Body of pancreas (tissue), 4 donors: ENCODE measurements around the gene TSSK2. TPM values are rescaled to one million over a fixed set of nuclear protein-coding genes. Genes with fewer than 3 reads are reported as not detected.

Source experiments
- ATAC-seq: fragments of 150-250 bp; one replicate; pipeline ENCODE4 v1.9.1; 2016
- DNase-seq, 4 donors: peaks; one replicate each; pipeline ENCODE4 v3.0.0-alpha.2; 2019
- H3K27ac ChIP-seq, 4 donors: fragments of 200-600 bp; sonication (generic); 1 replicate in 3 of 4; 2 replicates in 1 of 4; pipeline versions ENCODE4 v1.5.1 to v1.6.1; 2016 to 2019; ENCODE audit warnings: mild to moderate bottlenecking in 1 of 4, mixed read lengths in 1 of 4, moderate library complexity in 1 of 4
- H3K27me3 ChIP-seq, 2 donors: fragments of 200-600 bp; sonication (generic); one replicate each; pipeline ENCODE4 v1.6.0; 2016; ENCODE audit warnings: mild to moderate bottlenecking in 1 of 2
- H3K36me3 ChIP-seq, 2 donors: fragments of 200-600 bp; sonication (generic); replicated peaks in 1 of 2; 2 replicates each; pipeline ENCODE4 v1.5.1; 2016; ENCODE audit warnings: low read depth in 2 of 2; ENCODE audit not compliant: insufficient read depth in 1 of 2
- H3K4me1 ChIP-seq: fragments of 200-600 bp; sonication (generic); one replicate; pipeline ENCODE4 v1.6.0; 2016
- H3K4me3 ChIP-seq, 2 donors: fragments of 200-600 bp; sonication (generic); 1 replicate in 1 of 2; 2 replicates in 1 of 2; pipeline ENCODE4 v1.5.1; 2016 to 2019
- H3K9me3 ChIP-seq, 3 donors: fragments of 200-600 bp; sonication (generic); 1 replicate in 2 of 3; 2 replicates in 1 of 3; pipeline ENCODE4 v1.5.1; 2016
- POLR2A ChIP-seq, 3 donors: fragments of 450-650 bp; IDR thresholded peaks; one replicate each; pipeline ENCODE4 v1.6.1; 2016; ENCODE audit warnings: antibody characterized with exemption in 3 of 3, mild to moderate bottlenecking in 2 of 3
- WGBS, 2 donors: methylation state at CpG; one replicate each; pipeline ENCODE4 v1.1.5; 2017; 5-methylcytosine and 5-hydroxymethylcytosine counted together
- intact Hi-C: fragments of 100-400 bp; cut with DNase I; formaldehyde crosslinking; loops from one replicate; pipeline ENCODE4 v1.15.1; 2023
- total RNA-seq, 2 donors: library from RNA; depleted of rRNA; stranded (reverse); fragments of >200 nt; gene quantifications; one replicate each; pipeline ENCODE4 v1.1.0, GENCODE V29; 2016
- TF ChIP-seq, protein P1 (sequence below), 7 experiments: fragments of 450-650 bp in 4 of 7; fragments of 200-600 bp in 3 of 7; sonication (generic) in 3 of 7; IDR thresholded peaks; one replicate each; pipeline ENCODE4 v1.5.1; 2016 to 2019; ENCODE audit warnings: antibody characterized with exemption in 7 of 7

Gene TSSK2
- total RNA-seq, 2 donors from 2014 or later, result 0.33 TPM; not detected in 1

DNA sequence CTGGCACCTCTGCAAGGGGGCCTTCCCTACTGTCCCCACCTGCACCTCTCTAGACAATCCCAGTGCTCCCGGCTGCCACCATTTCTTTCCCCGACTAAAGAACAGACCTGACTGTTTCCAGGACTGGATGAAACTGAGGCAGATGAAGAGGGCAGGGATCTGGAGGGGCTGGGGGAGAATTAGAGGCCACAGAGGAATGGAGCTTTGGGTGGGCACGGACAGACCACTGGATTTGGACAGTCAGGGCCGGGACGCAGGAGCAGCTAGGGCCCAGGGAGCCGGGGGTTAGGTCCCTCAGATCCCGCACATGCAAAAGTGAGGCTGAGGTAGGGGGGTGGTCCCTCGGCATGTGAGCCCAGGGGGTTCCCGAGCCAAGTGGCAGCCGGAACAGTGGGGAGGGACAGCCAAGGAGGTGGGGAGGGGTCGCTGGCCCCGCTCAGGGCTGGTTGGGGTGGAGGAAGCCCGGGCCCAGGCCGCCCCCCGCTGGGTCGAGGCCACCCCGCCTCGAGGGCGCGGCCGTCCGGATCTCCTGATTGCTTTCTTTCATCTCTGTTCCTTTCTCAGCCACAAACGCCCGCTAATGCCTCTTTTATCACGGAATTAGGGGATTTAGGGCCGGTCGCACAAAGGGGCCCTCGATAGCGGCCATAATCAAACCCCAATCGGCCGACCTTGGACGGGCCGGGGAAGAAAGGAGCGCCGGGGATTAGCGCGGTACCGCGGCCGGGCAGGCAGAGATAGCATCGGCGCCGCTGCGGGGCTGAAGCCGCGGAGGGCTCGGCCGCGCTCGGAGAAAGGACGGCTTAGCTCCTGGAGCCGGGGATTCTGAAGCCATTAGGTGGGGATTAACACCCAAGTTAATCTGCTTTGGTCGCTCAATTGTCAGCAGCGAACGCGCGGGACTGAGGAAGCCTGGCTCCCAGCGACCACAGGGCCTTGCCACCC is 38.2 kb downstream of the TSSK2 start:
- ATAC-seq, result no peak
- H3K27me3 ChIP-seq, result peaks cover 0 to 6% of the 10 kb centered on the region in 2 donors
- WGBS, 2 donors, result 3 to 7% methylated on average over 45 to 58 of the region's 58 CpGs

DNA sequence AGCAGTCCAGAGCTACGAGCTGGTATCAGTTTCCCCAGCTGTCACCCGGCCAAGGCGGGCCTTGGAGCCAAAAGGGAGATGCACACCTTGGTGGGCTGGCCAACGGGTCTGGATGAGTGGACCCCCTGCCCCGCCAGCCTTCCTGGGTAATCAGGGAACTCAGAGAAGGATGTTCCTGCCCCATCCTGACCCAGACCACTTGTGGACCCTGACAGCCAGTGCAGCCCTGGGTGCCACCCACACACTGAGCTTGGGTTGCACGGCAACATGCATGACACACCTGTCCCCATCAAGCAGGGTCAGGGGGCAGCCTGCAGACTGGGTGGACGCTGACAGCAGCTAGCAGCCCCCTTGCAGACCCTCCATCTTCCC is 38.8 kb downstream of the TSSK2 start:
- Histone ChIP-seq H3K36me3 (no peaks in the 10 kb centered on the region), H3K27ac (no peak overlapping the region), H3K9me3 (no peaks in the 10 kb centered on the region), H3K4me1 (peaks cover 48% of the 10 kb centered on the region), H3K4me3 (no peak overlapping the region), H3K27me3 (peaks cover 0 to 6% of the 10 kb centered on the region in 2 donors)
- DNase-seq (no peak), ATAC-seq (no peak)
- WGBS, 2 donors, result 20 to 45% methylated on average over 1 to 7 of the region's 7 CpGs
- intact Hi-C loops, result no loop called here
- TF ChIP-seq, protein P1, sequence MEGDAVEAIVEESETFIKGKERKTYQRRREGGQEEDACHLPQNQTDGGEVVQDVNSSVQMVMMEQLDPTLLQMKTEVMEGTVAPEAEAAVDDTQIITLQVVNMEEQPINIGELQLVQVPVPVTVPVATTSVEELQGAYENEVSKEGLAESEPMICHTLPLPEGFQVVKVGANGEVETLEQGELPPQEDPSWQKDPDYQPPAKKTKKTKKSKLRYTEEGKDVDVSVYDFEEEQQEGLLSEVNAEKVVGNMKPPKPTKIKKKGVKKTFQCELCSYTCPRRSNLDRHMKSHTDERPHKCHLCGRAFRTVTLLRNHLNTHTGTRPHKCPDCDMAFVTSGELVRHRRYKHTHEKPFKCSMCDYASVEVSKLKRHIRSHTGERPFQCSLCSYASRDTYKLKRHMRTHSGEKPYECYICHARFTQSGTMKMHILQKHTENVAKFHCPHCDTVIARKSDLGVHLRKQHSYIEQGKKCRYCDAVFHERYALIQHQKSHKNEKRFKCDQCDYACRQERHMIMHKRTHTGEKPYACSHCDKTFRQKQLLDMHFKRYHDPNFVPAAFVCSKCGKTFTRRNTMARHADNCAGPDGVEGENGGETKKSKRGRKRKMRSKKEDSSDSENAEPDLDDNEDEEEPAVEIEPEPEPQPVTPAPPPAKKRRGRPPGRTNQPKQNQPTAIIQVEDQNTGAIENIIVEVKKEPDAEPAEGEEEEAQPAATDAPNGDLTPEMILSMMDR (IDR thresholded peaks at IDR 0.05), result no peak
- no peak for TF ChIP-seq POLR2A (IDR thresholded peaks at IDR 0.05)

More for the DNA sequence above, 38.2 kb downstream of the TSSK2 start:
- H3K9me3 ChIP-seq, result no peaks in the 10 kb centered on the region
- no peak for DNase-seq
- peaks cover 42% of the 10 kb centered on the region for H3K4me1 ChIP-seq
- H3K27ac ChIP-seq, result no peak overlapping the region
- H3K4me3 ChIP-seq, result no peak overlapping the region
- no peaks in the 10 kb centered on the region for H3K36me3 ChIP-seq
- TF ChIP-seq, protein P1 (IDR thresholded peaks at IDR 0.05), result no peak
- no peak for TF ChIP-seq POLR2A (IDR thresholded peaks at IDR 0.05)
- intact Hi-C loops, result no loop called here

DNA sequence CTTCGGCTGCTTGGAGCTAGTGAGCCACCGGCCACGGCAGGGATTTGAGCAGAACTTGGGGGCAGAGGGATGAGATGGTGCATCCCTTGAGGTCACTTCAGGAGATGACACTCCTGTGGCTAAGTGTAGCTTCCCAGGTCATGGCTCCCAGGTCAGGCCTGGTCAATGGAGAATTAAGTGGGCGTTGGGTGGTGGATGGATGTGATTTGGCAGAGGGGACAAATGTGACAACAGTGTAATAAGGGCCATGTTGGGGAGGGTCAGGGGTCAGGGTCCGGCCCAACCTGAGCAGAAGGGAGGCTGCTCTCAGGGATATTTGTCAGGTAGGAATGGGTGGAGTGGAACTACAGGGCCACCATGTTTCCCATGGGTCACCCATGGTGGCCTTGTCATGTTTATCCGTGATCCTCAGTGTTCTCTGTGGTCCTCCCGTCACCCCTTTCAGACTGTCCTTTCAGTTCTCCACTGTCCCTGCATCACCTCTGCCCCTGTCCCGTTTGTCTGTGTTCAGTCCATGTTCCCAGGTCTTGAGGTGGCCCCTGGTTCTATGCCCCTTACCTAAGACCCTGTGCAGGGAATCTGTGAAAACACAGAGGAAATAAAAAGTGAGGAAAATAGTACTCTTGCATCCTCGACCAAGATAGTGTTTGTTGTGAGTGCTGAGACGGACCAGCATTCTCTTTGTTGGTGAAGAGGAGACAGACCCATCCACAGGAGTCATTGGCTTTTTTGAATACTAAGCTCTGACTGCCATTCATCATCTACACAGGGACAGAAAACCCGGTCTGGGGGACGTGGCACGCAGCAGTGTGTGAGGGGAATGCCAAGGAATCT is 41.3 kb downstream of the TSSK2 start:
- intact Hi-C loops, result no loop called here
- H3K4me1 ChIP-seq, result peaks cover 72% of the 10 kb centered on the region
- peak overlapping the region in 3 of 4 donors; percentile 82 to 90 (median 83) for H3K27ac ChIP-seq
- H3K9me3 ChIP-seq, result no peaks in the 10 kb centered on the region
- TF ChIP-seq, protein P1 (IDR thresholded peaks at IDR 0.05), result no peak
- no peak for TF ChIP-seq POLR2A (IDR thresholded peaks at IDR 0.05)
- no peak for DNase-seq
- H3K4me3 ChIP-seq, result peak overlapping the region; percentile 71 to 88
- 29 to 41% methylated on average over 10 to 13 of the region's 13 CpGs for WGBS, 2 donors
- H3K27me3 ChIP-seq, result peaks cover 0 to 6% of the 10 kb centered on the region in 2 donors
- ATAC-seq, result no peak
- no peaks in the 10 kb centered on the region for H3K36me3 ChIP-seq

DNA sequence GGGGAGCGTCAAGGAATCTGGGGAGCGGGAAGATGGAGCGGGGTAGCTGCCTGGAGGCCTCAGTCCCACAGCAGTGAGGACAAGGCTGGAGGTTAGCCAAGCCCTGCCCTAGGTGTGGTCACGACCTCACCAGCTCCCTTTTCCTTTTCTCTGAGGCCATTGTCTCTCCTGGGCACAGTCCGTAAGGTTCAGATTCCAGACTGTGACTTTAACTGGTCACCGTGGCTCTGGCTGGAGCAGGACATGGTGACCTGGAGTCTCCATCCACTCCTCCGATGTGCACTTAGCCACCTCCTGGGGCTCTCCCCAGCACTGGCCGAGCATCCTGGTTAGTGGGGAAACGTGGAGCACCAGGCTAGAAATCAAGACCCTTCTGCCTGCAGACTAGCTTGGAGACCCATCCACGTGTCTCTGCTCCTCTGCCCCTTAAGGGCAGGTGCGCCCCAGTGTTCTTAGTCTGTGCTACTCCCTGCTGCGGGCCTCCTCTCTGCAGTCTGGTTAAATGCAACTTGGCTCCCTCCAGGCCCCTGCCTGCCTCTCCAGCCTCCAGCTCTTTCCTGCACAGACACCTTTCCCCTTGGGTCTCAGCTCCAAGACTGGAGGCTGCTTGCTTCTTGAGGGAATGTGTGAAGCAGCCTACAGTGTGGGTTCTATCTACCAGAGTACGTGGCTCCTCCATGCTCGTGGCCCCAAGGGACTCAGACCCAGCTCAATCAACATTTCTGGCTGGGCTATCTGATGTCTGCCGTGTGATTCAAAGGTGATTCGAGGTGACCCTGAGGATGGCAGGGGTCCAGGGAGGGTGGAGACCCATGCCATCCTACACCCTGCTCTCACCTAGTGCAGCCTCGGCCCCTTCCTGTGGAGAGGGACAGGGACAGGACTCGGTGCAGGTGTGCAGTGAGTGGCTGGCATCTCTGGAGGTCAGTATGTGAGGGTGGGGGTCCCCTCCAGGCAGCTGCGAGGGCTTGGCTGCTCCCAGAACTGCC is 42.2 kb downstream of the TSSK2 start:
- H3K27me3 ChIP-seq, result peaks cover 0 to 6% of the 10 kb centered on the region in 2 donors
- 59 to 65% methylated on average over 17 to 19 of the region's 19 CpGs for WGBS, 2 donors
- H3K36me3 ChIP-seq, result no peaks in the 10 kb centered on the region
- peaks cover 78% of the 10 kb centered on the region for H3K4me1 ChIP-seq
- H3K9me3 ChIP-seq, result no peaks in the 10 kb centered on the region
- TF ChIP-seq, protein P1 (IDR thresholded peaks at IDR 0.05), result no peak
- no peak for TF ChIP-seq POLR2A (IDR thresholded peaks at IDR 0.05)
- peak overlapping the region in 1 of 4 donors; percentile 71 for H3K27ac ChIP-seq
- H3K4me3 ChIP-seq, result no peak overlapping the region
- ATAC-seq (no peak), DNase-seq (peak in 1 of 4 donors; percentile 18)
- intact Hi-C loops, result no loop called here
